Hippocampal formation (tissue), 2 donors: Measurements from ENCODE around the gene OPRM1.

Experiments
- DNase-seq, 2 donors: peaks; one replicate each; lab custom pipeline; 2025; lab: John Stamatoyannopoulos, UW

Gene OPRM1

DNA sequence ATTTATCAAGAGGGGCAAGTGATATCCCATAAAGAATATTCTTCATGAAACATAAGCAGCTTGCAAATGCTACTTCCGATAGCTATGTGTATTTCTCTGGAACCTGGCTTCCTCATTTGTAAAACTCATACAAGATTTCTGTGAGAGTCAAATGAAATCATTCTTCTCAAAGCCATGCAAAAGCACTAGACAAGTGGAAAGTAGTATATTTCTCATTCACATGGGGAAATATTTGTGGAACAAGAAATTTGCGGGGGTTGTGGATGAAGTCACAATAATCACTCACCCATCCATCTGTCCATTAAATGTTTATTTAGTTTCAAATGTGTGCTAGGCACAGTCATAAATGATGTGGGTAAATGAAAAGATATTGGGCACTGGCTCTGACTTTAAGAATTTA is 167.1 kb downstream of the OPRM1 start:
- no peak for DNase-seq

DNA sequence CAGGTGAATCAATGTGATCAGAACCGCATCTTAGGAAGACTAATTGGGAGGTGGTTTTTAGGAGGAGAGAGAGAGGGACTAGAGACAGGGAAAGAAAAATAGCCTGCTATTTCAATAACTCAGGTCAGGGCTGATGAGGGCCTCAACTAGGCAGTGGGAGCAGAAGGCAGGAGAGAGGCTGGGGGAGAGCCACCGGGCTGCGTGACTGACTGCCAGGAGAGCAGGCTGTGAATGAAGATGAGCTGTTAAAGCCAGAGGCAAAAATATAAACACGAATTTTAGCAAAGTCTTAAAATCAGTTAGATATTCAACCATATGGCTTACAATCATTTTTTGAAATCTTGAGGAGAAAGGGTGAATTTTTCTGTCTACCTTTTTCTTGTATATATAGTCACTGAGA is 168.0 kb downstream of the OPRM1 start:
- no peak for DNase-seq

DNA sequence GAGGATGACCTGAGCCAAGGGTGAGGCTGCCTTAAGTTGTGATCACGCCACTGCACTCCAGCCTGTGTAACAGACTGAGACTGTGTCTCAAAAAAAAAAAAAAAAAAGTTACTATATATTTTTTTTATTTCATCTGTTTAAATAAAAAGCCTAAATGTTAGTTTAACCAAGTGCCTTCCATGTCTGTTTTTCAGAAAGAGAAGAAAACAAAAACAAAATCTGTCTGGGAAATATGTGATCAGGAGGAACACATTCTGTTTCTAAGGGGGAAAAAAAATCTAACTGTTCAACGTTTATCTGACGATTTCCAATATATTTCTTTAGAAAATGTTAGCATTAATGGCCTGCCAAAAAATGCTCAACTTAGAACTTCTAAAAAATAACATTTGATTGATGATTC is 170.5 kb downstream of the OPRM1 start:
- DNase-seq, result no peak

GRCh38 chr6:154210678-154211077 is 171.6 kb downstream of the OPRM1 start:
- DNase-seq, result no peak

DNA sequence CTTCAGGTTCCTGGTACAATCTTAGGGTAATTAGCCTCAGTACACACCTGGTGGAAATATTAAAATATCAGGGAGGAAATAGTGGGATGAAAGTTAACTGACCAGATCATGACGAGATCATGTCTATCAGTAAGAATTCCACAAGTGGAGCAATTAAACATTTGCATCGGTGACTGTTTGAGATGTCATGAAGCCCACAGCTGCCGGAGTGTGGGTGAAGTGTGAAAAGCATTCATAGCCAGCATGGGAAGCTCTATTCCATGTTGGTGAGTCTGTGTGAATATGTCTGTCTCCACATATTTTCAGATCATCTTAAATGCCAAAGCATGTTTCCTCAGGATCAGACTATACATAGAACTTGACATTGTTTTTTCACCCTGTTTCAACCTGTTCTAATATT is 174.7 kb downstream of the OPRM1 start:
- DNase-seq, result no peak

DNA sequence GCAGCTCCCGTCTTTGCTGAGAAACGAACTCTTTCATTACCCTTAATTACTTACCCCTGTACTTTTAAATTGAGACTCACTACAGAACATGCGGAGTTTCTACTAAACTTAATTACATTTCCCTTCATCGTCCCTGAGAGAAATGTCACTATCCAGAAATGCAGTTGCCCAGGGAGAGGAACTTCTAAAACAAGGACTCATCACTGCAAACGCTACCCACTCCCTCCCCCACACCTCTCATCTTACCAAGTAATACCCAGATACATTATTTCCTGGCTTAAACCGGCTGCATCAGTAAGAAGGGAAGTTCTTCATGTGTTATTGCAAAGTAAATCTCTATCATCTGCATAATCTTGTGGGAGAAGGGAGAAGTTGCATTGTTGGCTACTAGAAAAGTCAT is 179.3 kb downstream of the OPRM1 start:
- no peak for DNase-seq

- no peak for DNase-seq
Observed at GRCh38 chr6:154218787-154219186, 179.7 kb downstream of the OPRM1 start.

GRCh38 chr6:154219250-154219649 is 180.2 kb downstream of the OPRM1 start:
- DNase-seq, result no peak

DNA sequence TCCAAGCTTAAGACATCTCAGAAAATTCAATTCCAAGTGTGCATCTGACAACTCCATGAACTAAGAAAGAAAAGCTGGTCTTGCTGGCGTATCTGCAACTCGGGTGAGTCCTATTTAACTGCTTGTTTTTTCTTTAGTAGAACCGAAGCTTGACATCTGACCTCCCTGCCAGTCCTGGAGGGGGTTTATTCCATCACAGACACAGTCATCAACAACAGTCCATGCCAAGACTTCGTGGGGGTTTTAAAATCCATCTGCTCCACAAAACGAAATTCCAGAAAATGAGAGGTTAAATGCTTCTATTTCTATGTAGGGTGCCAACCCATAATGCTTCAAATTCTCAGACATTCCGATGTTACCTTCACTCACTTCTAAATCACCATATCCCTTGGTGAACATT is 183.7 kb downstream of the OPRM1 start:
- DNase-seq, result no peak

- no peak for DNase-seq
Observed at GRCh38 chr6:154223296-154223695, 184.3 kb downstream of the OPRM1 start.

DNA sequence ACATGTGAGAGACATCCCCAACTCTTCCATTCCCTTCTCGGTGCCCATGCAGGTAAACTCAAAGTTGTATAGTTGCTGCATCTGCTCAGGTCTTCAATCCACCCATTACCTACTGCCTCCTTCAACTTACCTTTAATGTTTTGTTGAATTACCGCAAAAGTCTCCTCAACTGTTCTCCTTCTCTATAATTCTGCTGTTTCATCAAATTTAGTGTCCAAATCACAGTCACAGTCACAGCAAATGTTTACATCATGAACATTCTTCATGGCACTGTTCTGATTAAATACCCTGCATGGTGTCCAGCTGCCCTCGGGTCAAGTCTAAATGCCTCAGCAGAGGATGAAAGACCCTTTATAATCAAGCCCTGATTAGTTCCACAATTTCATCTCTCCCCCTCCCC is 187.4 kb downstream of the OPRM1 start:
- no peak for DNase-seq

- DNase-seq, result no peak
Observed at GRCh38 chr6:154227862-154228520, 189.0 kb downstream of the OPRM1 start.

- no peak for DNase-seq
Observed at GRCh38 chr6:154228521-154228905, 189.5 kb downstream of the OPRM1 start.

- no peak for DNase-seq
Observed at GRCh38 chr6:154229786-154230185, 190.7 kb downstream of the OPRM1 start.

DNA sequence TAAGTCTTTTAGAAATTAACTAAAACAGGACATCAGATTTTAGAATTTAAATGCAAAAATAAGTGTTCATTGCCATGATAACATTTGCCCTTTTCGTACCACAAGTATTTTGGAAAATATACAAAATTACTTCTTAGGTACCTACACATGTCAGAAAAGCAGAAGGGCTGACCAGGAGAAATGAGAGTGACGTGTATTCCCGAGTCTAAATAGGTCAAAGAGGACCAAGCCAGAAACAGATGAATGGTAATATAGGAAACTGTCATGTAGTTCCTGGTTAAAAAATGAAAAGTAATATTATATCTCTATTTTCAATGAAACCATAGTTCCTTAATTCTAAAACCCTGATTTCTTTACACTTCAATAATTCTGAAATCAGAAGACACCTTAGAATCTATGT is 191.4 kb downstream of the OPRM1 start:
- DNase-seq, result no peak

- no peak for DNase-seq
Observed at GRCh38 chr6:154230910-154231595, 192.0 kb downstream of the OPRM1 start.

DNA sequence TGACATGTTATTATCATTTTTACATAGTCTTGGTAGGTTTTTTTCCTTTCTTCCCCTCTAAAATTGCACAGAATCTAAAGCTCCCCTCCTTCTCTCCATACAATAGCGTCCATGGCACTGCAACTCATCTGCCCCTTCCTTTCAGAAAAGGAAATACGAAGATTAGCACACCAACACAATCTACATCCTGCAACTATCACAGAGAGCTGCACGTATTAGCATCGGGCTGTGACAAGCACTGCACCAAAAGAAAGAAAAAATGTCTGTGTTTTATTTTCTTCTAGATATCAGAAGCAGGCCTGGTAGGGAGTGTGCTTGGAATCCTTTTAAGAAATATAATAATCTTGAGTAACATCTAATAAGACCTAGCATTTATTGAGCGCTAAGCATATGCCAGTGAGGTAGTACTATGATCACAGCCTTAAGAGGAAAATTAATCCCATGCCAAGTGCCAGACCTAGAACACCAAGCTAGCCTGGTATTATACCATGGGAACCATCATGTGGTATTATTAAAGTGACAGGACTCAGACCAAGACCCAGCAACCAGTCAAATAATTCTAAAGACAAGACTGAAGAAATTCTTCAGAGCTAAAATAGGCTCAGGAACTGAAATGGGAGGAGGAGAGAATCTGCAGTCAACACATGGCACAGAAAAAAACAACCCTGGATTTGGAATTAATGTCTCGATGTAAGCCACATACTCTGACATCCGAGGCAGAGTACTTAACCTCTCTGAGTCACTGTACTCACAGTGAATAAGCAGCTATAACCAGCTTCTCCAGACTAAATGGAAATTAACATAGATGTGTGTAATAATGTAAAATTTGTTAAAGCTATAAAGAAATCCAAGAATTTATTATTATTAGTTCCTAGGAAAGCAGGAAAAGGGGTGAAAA is 193.2 kb downstream of the OPRM1 start:
- DNase-seq, result no peak

DNA sequence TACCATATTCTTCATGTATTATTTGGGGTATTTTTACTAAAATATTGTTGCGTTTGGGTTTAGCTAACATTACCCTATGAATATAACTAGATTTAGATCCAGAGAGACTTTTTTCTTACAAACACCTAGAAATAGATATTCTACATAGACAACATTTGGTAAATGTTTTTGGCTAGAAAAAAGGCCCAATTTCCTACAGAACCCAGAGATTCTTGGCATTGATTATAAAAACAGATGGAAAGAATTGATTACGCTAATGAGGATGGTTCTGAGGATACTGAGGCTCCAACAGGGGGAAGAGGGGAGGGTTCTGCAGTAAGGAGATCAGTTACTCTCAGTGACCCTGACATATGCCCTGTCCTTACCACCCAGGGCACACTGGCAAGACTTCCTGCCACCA is 194.3 kb downstream of the OPRM1 start:
- no peak for DNase-seq

DNA sequence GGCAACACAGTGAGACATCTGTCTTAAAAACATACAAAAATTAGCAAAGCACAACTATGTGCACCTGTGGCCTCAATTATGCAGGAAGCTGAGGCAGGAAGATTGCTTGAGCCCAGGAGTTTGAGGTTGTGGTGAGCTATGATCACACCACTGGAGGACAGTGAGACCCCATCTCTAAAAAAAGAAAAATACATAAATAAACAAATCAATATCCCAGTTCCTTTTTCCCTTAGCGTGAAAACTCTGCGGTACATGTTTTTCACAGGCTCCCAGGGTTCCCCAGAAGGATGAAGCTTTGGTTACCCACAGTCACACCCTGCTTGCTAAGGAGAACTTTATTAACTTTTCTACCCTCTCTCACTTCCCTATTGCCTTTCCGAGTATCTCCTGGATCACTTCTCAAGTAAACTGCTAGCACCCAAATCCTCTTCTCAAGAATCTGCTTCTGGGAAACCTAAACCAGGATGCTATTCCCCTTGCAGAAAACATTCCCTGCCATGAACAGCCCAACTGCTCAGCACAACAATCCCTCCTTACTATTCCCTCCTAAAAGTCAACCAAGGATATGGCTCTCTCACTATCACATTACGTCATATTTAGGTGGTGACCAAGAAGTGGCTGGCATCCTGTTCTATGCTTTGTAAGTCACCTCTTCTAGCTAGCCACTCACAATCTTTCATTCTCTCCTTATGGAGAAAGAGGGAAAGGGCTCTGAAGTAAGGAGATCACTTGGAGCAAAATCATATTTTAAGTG is 195.2 kb downstream of the OPRM1 start:
- no peak for DNase-seq

GRCh38 chr6:154236646-154237301 is 197.7 kb downstream of the OPRM1 start:
- DNase-seq, result no peak

DNA sequence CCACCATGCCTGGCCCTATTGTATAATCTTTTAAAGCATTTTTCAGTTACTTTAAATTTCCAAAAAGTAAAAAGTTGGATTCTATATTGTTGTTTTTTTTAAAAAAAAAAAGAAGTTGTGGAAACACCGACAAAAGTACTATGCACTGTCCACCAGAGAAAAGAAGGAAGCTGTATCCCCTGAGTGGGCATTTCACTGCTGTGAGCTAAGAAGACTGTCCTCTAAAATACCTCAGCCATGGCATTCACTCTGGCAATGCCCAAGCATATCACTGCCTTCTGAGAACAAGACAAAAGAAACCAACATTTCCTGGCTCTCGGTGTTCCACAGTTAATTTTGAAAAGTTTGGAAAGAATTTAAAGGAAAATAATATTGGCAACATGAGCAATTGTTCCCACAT is 199.8 kb downstream of the OPRM1 start:
- no peak for DNase-seq

- DNase-seq, result no peak
Observed at GRCh38 chr6:154239392-154239791, 200.4 kb downstream of the OPRM1 start.
